RWPE2 (cell line): ENCODE results near the gene POLG.

Source experiments
- ATAC-seq: fragments of 200-7000 bp; cut with Tn5 transposase; 3 replicates; pipeline ENCODE4 v1.9.1; 2021; ENCODE audit warnings: low read depth
- DNase-seq: peaks from one replicate; pipeline ENCODE4 v3.0.0-alpha.2; 2020; ENCODE audit warnings: low spot score
- H3K27ac ChIP-seq: fragments of 450-650 bp; 2 replicates; pipeline ENCODE4 v1.5.1; 2017; ENCODE audit warnings: mild to moderate bottlenecking; ENCODE audit not compliant: poor library complexity, severe bottlenecking
- H3K27me3 ChIP-seq: fragments of 250-450 bp; sonication (Bioruptor Pico); 2 replicates; pipeline ENCODE4 v1.5.1; 2021; ENCODE audit warnings: mild to moderate bottlenecking, moderate library complexity; ENCODE audit not compliant: insufficient read depth, poor library complexity, severe bottlenecking
- H3K36me3 ChIP-seq: fragments of 250-450 bp; sonication (Bioruptor Pico); 2 replicates; pipeline ENCODE4 v1.5.1; 2020; ENCODE audit warnings: low read depth, mild to moderate bottlenecking, moderate library complexity
- H3K4me1 ChIP-seq: fragments of 250-450 bp; sonication (Bioruptor Pico); 2 replicates; pipeline ENCODE4 v1.5.1; 2021; ENCODE audit warnings: mild to moderate bottlenecking, moderate library complexity; ENCODE audit not compliant: insufficient read depth, poor library complexity, severe bottlenecking
- H3K4me3 ChIP-seq: fragments of 250-450 bp; sonication (Bioruptor Pico); 2 replicates; pipeline ENCODE4 v1.5.1; 2021; ENCODE audit warnings: mild to moderate bottlenecking, moderate library complexity; ENCODE audit not compliant: severe bottlenecking
- H3K9me3 ChIP-seq: fragments of 250-450 bp; sonication (Bioruptor Pico); 2 replicates; pipeline ENCODE4 v1.5.1; 2021; ENCODE audit warnings: mild to moderate bottlenecking, moderate library complexity; ENCODE audit not compliant: severe bottlenecking
- TF ChIP-seq, protein P1 (sequence below): fragments of 450-650 bp; IDR thresholded peaks from one replicate; pipeline ENCODE4 v1.5.1; 2017; ENCODE audit warnings: mild to moderate bottlenecking, moderate library complexity; ENCODE audit not compliant: poor library complexity, severe bottlenecking

Gene POLG

GRCh38 chr15:89372069-89372935, 37.7 kb upstream of the POLG start:
- TF ChIP-seq, protein P1, sequence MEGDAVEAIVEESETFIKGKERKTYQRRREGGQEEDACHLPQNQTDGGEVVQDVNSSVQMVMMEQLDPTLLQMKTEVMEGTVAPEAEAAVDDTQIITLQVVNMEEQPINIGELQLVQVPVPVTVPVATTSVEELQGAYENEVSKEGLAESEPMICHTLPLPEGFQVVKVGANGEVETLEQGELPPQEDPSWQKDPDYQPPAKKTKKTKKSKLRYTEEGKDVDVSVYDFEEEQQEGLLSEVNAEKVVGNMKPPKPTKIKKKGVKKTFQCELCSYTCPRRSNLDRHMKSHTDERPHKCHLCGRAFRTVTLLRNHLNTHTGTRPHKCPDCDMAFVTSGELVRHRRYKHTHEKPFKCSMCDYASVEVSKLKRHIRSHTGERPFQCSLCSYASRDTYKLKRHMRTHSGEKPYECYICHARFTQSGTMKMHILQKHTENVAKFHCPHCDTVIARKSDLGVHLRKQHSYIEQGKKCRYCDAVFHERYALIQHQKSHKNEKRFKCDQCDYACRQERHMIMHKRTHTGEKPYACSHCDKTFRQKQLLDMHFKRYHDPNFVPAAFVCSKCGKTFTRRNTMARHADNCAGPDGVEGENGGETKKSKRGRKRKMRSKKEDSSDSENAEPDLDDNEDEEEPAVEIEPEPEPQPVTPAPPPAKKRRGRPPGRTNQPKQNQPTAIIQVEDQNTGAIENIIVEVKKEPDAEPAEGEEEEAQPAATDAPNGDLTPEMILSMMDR = no peak
- Histone ChIP-seq H3K4me1 (no peaks in the 10 kb centered on the region), H3K27ac (no peak overlapping the region), H3K27me3 (peaks cover 51% of the 10 kb centered on the region), H3K4me3 (no peak overlapping the region), H3K36me3 (no peaks in the 10 kb centered on the region), H3K9me3 (no peaks in the 10 kb centered on the region)
- ATAC-seq (no peak), DNase-seq (no peak)

GRCh38 chr15:89371228-89372044, 36.8 kb upstream of the POLG start:
- Histone ChIP-seq H3K36me3 (no peaks in the 10 kb centered on the region), H3K9me3 (no peaks in the 10 kb centered on the region), H3K4me1 (no peaks in the 10 kb centered on the region), H3K4me3 (peak overlapping the region; percentile 8), H3K27me3 (peaks cover 59% of the 10 kb centered on the region), H3K27ac (no peak overlapping the region)
- TF ChIP-seq, protein P1 = no peak
- peak; percentile 19 for ATAC-seq
- DNase-seq = no peak

DNA sequence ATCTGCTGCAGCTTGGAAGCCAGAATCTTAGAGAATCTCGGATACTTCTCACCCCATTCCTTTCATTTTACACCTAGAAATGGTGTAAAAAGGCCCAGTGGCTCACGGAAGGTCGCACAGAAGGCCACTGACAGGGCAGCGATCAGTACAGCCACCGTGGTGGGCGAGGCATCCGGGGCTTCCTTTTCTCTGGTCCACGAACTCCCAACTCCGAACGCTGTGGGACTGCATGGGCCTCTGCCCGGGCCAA, 36.3 kb upstream of the POLG start:
- Histone ChIP-seq H3K36me3 (no peaks in the 10 kb centered on the region), H3K27me3 (peaks cover 65% of the 10 kb centered on the region), H3K9me3 (no peaks in the 10 kb centered on the region), H3K4me1 (no peaks in the 10 kb centered on the region), H3K27ac (no peak overlapping the region), H3K4me3 (no peak overlapping the region)
- ATAC-seq (no peak), DNase-seq (no peak)
- TF ChIP-seq, protein P1 = no peak

DNA sequence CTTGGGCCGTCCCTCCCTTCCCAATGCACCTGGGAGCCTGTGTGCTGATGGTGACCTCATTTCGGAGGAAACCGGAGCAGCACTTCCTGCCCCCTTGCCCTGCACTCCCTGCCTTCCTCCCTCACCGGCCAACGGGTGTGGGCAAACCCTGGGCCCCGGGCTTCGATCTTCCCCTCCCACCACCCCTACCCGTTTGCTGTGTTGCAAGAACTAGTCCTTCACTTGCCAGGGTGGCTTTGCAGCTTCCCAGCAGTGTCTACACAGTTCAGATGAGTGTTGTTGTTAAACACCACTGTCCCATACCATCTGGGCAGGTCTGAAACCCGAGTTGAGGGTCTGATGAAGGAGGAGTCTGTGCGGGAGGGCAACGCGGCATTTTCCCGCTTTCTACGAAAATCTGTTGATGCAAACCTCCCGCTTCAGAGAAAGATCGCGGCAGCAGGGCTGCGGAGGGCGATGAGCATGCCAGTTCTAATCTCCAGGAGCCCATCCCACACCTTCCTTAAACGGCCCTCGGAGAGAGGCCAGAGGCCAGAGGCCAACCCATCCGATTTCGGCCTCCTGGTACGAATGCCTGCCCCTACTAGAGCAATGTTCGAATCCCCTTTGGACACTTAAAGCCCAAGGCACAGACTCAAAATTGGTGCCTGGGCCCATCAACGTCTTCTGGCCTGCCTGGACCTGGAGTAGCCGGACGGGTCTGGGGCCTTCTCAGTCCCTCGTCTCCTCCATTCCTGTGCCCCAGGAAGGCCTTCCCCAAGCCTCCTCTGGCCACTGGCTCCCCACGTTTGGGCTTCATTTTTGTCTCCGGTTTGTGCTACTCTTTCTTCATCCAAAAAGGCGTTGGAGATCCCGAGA, 35.7 kb upstream of the POLG start:
- Histone ChIP-seq H3K27ac (no peak overlapping the region), H3K4me1 (no peaks in the 10 kb centered on the region), H3K9me3 (no peaks in the 10 kb centered on the region), H3K27me3 (peaks cover 70% of the 10 kb centered on the region), H3K4me3 (no peak overlapping the region), H3K36me3 (no peaks in the 10 kb centered on the region)
- TF ChIP-seq, protein P1 = no peak
- ATAC-seq = no peak
- no peak for DNase-seq
